COLO829 (cell line): ENCODE measurements around the gene IL31RA.

ENCODE experiments used
- DNase-seq: peaks from one replicate; pipeline ENCODE4 v3.0.0; 2012; ENCODE audit warnings: low spot score

The IL31RA gene

DNA sequence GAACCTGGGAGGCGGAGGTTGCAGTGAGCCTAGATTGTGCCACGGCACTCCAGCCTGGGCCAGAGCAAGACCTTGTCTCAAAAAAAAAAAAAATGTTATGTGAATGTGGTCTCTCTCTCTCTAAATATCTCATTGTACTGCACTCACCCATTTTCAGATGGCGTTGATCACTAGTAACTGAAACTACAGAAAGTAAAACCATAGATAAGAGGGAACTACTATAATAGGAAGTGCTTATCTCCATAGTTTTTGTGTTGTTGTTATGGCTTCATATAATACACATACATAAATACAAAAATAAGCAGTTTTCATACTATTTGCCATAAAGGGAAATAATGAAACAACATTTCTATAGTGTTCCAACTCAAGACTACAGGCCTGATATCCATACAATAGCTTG, 9.1 kb downstream of the IL31RA start:
- DNase-seq, result no peak

DNA sequence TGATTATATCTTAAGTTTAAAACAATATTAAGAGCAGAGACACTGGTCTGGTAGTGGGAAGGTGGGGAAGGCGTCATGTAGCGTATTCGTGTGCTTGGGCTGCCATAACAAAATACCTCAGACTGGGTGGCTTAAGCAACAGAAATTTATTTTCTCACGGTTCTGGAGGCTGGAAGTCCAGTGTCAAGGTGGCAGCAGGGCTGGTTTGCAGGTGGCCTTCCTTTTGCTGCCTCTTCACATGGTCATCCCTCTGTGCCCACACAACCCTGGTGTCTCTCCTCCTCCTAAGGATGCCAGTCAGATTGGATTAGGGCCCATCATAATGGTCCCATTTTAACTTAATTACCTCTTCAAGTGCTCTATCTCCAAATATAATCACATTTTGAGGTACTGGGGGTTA, 9.6 kb downstream of the IL31RA start:
- no peak for DNase-seq

GRCh38 chr5:55864606-55865541, 13.7 kb downstream of the IL31RA start:
- no peak for DNase-seq

- DNase-seq, result no peak
Observed at GRCh38 chr5:55865831-55866230, 14.7 kb downstream of the IL31RA start.

DNA sequence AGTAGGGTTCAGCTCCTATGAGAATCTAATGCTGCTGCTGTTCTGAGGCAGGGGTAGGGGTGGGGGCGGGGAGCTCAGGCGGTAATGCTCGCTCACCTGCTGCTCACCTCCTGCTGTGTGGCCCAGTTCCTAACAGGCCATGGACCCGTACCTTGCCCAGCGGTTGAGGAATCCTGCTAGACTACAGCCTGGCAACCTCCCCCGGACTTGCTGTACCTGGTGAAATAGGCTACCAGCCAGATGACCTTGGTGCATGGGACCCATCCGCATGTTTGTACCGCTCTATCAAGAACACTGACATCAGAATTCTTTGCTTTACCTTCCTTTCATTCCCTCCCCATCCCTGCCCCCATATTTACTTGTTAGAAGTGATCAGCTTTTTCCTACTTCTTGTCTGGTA, 15.3 kb downstream of the IL31RA start:
- no peak for DNase-seq

GRCh38 chr5:55866934-55867333, 15.8 kb downstream of the IL31RA start:
- DNase-seq, result no peak

DNA sequence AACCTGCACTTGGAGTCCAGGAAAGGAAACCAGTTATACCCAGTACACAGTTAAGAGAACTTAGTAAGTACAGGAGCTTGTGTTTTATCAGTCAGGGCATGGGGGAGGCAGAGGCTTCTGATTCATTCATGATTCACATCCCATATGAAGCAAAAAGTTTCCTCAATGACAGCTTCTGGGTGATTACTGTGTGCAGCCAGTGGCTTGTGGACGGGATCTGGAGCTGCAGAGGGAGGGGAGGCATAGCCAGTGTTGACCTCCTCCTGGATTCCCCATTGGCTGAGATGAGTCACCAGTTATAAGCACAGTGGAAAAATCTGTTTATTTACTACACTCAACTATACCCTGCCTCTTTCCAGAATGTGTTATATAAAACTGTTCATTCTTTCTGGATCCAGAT, 17.7 kb downstream of the IL31RA start:
- DNase-seq, result peak; percentile 15

DNA sequence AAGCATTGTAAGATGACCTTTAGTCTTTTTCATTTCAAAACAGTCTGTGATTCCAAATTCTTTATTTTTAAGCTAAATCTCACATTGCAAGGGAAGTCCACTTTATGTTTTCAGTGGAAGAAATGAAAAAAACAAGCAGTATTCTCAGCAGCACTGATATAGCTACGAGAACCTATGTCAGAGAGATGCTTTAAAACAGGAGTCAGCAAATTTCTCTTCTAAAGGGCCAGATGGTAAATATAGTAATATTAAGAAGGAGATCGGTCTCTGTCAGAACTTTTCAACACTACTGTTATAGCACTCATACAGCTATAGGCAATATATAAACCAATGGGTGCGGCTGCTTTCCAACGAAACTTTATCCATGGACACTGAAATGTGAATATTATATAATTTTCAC, 18.7 kb downstream of the IL31RA start:
- DNase-seq, result no peak

GRCh38 chr5:55873234-55873633, 22.1 kb downstream of the IL31RA start:
- DNase-seq, result no peak

- DNase-seq, result no peak
Observed at GRCh38 chr5:55877655-55878054, 26.5 kb downstream of the IL31RA start.

- DNase-seq, result no peak
Observed at GRCh38 chr5:55880453-55880852, 29.3 kb downstream of the IL31RA start.

- DNase-seq, result no peak
Observed at GRCh38 chr5:55885359-55885758, 34.2 kb downstream of the IL31RA start.

DNA sequence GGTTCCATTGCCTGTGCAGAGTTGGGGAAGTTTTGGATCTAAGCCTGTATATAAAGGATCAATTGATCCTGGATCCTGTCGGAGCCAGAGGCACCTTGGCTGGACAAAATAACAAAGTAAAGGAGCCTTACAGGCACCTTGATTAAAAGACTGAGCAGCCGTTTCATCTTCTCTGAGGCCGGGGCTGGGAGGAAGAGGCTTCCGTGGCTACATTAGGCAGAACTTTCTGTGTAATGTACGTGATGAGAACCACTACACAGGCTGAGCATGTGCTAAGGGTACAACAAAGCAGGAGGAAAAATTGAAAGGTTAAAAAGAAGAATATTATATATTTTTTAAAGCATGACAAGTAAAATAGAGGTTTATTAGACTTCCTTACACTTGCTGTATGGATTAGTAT, 37.0 kb downstream of the IL31RA start:
- DNase-seq, result no peak

GRCh38 chr5:55892479-55892878, 41.3 kb downstream of the IL31RA start:
- no peak for DNase-seq

GRCh38 chr5:55894135-55894534, 43.0 kb downstream of the IL31RA start:
- no peak for DNase-seq

DNA sequence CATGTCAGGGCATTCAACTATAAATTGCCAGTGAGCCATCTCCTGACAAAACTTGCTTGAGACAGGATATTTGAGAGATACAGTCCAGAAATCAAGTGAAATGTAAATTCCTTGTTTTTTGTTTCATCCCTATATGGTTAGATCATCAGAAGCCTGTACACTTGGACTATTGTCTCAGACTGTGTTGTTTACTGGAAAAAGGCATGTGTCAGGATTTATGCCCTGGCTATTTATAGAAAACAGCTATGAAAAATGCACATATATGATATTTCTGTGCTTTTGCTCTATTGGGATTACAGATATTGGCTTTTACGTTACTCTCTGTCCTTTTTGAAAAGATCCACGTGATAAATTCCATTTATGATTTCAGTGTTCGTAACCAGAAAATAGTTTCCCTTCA, 44.2 kb downstream of the IL31RA start:
- DNase-seq, result no peak

DNA sequence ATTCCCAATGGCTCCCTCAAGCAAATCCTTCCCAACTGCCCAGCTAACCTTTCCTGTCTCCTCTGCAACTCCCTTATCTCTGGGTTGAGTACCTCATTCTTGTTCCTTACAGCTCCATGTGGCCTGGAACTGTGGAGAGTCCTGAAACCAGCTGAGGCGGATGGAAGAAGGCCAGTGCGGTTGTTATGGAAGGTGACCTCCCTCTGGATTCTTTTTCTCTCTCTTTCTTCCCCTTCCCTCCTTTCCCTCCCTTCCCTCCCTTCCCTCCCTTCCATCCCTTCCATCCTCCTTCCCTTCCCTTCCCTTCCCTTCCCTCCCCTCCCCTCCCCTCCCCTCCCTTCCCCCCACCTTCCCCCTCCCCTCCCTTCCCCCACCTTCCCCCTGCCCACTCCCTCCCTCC, 45.1 kb downstream of the IL31RA start:
- DNase-seq, result no peak

- DNase-seq, result no peak
Observed at GRCh38 chr5:55896663-55897062, 45.5 kb downstream of the IL31RA start.

DNA sequence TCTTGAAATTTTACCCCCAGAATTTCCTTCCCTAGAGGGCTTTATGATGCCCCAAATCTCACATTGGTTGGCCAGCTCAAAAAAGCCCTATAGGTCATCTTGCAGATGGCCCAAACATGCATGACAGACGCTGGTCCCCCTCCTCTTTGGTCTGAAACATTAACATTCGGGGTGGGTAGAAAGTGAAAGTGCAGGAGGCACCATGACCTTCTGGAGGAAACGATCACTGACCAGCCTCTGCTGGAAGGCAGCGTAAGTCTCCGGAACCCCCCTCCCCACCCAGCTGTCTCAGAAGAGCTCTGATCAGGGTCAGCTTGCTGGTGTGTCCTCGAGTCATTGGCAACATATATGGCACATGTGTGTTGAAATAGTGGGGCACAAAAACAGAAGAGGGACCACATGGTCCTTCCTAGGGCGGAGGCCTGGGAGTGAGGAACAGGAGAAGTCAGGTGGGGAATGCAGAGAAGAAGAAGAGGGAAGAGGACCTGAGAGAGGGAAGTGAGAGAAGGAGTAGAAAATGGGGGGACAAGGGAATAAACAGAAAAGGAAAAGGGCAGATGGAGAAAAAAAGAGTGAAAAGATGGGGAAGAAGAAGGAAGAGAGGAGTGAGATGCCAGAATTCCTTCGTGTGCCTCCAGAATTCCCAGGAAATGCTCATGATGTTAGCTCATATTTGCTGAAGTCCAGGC, 46.2 kb downstream of the IL31RA start:
- DNase-seq, result no peak

GRCh38 chr5:55897905-55898304, 46.7 kb downstream of the IL31RA start:
- no peak for DNase-seq

- DNase-seq, result no peak
Observed at GRCh38 chr5:55899344-55899743, 48.2 kb downstream of the IL31RA start.

DNA sequence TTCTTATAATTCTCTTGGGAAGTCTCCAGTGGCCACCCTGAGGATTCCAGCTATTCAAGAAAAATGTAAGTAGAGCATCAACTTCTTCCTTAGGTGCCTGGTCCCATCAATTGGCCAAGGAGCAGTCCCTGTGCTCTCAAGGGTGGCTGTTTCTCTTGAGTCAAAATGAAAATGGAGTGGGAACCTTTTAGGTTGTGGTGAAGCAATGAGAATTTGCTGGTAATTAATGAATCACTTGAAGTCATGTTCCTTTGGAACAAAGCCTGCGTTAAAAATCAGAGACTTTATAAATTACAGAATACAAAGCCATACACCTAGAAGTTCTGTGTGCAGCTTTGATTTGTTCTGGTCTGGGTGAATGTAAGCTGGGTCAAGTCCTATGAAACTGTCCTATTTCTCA, 48.9 kb downstream of the IL31RA start:
- no peak for DNase-seq

DNA sequence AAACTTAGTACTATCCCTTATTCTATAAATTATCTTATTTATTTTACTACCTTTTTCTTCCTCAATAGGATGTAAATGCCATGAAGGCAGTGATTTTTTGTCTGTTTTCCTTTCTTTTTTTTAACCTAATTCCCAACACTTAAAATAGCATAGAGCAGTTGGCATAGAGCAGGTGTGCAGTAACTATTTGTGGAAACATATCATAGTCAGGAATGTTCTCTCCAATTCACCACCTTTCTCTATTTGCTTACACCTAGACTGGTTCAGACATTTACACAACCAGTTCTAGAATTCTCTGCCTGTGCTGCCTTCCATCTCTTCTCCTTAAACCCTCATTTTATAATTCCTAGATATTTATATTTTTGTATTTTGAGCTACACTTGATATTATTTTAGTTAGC, 49.6 kb downstream of the IL31RA start:
- no peak for DNase-seq

DNA sequence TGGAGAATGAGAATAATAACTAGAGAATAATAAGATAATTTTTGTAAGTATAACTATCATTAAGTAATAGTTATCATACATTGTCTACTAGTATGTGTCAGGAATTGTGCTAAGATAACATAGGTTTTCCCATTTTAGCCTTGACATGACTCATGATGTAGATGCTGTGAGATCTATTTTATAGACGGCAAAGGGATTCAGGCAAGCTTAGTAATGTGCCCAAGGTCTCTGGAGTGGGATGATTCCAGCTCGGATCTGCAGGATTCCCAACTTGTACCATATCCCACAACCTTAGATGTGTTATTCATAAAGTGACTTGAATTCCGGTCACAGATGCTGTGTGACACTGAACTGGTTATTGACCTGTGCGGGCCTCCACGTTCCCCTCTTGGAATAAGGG, 51.5 kb downstream of the IL31RA start:
- no peak for DNase-seq
